HUDEP-2 (cell line): Measurements from ENCODE around the gene SDK2.

Source experiments
- DNase-seq, 76 experiments: peaks; one replicate each; lab custom pipeline; 2025; ENCODE audit not compliant: unreplicated experiment in 76 of 76; lab: John Stamatoyannopoulos, UW

Gene SDK2

GRCh38 chr17:73644145-73645049, at the start of gene SDK2:
TSS of gene SDK2 (minus strand) at chr17:73644445. CDS start at chr17:73644088, 357 bp downstream.
- DNase-seq = no peak

DNA sequence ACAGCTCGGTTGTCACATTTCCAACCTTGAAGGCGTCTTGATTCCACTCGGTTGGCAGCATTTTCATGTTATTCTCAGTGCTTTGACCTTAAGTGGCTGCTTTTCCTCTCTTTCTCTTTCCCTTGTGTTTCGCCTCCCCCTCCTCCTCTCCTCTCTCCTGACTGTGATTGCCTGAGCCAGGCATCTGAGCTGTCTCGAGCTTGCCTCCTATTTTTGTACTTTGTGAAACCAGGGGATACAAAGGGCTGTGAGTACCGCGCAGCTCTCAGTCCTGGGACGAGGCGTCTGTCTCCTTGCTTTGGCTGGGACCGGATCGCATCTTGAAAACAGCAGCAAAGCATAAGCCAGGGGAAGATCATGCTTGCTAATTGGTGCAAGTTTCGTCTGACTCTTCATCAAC, 48.8 kb upstream of the SDK2 start:
- no peak for DNase-seq

- no peak for DNase-seq
Measured at GRCh38 chr17:73691321-73691766, 47.1 kb upstream of the SDK2 start.

DNA sequence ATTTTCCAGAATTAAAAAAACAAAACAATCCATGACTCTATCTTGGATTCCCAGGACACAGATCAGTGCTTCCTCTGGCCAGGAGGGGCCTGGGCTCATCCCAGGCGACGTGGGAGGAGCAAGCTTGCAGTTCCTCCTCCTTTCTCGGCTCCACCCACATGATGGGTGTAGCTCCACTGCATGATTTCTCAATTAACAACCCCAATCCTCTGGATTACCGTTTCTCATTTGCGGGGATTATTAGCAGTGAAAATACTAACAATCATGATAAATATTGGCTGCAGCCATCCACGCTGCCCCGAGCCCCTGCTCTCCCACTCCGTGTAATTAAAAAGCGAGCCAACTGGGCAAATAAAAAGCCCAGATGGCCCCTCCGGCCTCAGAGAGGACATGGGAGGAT, 46.4 kb upstream of the SDK2 start:
- DNase-seq = no peak

GRCh38 chr17:73689596-73690275, 45.5 kb upstream of the SDK2 start:
- no peak for DNase-seq

DNA sequence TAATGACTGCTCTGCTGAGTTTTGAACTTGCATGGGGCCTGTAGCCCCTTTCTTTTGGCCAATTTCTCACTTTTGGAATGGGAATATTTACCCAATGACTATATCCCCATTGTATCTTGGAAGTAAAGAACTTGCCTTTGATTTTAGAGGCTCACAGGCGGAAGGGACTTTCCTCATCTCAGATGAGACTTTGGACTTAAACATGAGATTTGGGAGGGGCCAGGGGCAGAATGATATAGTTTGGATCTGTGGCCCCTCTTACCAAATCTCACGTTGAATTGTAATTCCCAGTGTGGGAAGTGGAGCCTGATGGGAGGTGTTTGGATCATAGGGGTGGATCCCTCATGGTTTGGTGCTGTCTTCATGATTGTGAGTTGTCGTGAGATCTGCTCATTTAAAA, 42.7 kb upstream of the SDK2 start:
- DNase-seq = no peak

DNA sequence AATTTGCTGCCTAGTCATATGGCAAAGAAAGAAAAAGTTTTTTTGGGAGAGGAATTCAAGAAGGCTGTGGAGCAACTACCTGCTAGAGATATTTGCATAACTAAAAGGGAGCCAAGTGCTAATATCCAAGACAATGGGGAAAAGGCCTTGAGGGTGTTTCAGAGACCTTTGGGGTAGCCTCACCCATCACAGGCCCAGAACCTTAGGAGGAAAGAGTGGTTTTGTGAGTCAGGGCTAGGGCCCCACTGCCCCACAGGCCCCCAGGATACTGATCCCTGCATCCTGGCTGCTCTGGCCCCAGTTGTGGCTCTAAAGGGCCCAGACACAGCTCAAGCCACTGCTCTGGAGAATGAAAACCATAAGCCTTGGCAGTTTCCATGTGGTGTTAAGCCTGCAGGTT, 41.9 kb upstream of the SDK2 start:
- DNase-seq = no peak

GRCh38 chr17:73684183-73684582, 39.9 kb upstream of the SDK2 start:
- no peak for DNase-seq

DNA sequence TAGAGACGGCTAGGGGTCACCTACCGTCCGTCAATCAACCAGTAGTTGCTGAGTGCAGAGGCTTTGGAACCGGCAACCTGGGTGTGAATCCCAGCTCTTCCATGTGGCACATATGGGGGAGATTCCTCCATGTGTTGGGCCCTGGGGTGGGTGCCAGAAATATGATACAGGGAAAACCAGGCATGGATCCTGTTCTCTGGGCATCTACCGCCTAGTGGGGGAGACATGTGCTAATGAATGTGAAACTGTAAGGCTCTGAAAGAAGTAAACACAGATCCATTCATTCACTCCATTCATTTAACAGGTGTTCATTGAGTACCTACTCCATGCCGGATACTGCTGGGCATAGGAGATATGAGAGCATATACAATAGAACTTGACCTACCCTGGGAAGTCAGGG, 39.5 kb upstream of the SDK2 start:
- DNase-seq = no peak

- DNase-seq = no peak
Measured at GRCh38 chr17:73681946-73682345, 37.7 kb upstream of the SDK2 start.

- no peak for DNase-seq
Measured at GRCh38 chr17:73679476-73679875, 35.2 kb upstream of the SDK2 start.

- DNase-seq = no peak
Measured at GRCh38 chr17:73678999-73679398, 34.8 kb upstream of the SDK2 start.

- DNase-seq = no peak
Measured at GRCh38 chr17:73669771-73670170, 25.5 kb upstream of the SDK2 start.

DNA sequence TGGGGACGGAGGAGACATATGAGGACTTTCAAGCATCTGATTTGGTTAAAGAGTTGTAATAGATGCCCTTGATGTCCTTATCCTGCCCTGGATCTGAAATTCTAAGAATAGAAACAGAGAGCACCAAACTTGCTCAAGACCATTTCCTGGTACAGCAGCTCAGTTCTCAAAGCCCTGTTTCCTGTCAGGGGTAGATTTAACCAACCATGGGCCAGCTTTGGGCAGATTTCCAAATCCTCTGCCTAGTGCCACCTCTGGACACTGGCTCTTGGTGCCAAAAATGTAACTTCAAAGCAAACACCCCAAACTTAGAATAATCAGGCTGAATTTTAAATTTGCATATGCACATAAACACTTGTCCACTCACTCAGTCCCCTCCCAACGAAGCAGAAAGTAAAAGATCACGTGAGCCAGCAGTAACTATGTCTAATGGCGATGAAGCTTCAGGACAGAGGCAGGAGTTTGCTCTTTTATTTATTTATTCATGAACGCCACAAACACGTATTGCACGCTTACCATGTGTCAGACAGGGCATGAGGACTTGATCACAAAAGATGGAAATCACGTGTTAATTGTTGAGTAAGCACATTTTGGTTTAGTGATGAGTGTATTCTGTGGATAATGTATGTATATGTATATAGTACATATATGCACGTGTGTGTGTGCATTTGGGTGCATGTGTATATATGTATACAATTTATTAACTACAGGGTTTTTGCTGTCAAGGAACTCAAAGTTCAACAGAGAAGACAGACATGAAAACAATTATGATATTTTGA, 23.1 kb upstream of the SDK2 start:
- DNase-seq = no peak

DNA sequence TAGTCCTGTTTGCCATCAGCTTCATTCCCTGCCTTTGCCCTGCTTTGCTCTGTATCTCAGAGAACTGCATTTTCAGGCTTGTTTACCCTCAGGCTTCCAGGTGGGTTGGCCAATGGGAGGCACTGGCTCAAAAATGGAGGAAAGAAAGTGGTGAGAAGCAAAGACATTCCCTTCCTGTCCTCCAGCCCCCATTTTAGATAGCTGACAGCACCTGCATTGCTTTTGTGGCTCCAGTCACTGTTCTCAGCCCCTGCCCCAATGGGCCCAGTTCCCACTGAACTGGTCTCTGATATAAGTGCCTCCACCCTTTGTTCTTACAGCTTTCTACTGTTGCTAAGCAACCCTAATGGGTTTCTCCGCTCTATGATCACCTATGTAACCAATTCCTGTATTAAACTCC, 19.4 kb upstream of the SDK2 start:
- DNase-seq = no peak

DNA sequence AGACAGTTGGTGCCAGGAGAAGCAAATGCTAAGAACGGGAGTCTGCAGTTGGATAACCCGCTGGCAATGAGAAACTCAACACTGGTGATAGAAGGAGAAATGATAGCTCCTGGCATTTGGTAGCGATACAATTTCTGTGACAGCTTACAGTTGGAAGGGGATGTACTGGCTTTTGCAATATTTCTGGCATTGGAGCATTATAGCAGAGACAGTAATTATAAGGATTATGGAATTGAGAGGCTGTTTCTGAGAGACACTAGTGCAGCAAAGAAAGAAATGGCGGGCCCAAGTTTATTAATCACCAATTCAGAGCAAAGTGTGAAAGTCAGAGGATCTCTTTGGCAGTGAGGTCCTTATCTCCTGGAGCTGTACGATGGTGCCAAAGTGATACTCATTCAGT, 16.1 kb upstream of the SDK2 start:
- no peak for DNase-seq

GRCh38 chr17:73658821-73659515, 14.7 kb upstream of the SDK2 start:
- DNase-seq = no peak

GRCh38 chr17:73657473-73658116, 13.3 kb upstream of the SDK2 start:
- peak in 5 of 76 experiments; percentile 2 to 18 (median 9) for DNase-seq

DNA sequence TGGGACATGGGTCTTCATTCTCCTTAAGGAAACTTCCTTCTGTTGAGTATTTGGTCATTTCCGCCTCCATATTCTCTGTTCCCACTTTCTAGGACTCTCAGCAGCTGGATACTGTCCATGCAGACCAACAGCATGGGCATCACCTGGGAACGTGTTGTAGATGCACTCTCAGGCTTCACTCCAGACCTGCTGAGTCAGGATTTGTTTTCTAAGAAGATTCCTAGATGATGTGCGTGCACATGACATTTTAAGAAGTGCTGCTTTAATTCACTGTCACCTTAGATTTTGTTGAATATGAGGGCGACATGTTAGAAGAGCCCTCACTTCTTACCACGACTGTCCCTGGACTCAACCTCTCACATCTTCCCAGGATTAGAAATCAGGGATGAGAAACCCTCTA, 10.0 kb upstream of the SDK2 start:
- DNase-seq = no peak

DNA sequence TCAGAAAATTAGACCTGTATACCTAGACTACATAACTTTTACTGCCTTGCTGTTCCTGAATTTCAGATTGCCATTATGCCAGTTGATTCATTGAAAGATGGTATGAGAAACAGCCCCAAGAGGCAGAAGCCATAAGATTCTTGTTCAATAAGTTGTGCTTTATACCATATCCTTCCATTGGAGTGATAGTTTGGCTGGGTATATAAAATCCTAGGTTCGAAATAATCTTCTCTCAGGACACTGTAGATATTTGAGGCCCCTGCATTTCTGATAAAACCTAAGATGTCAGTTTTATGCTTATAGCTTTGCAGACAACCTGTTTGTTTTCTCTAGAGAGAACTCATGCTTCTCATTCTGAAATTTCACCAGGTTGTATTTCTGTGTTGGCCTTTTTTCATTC, 9.6 kb upstream of the SDK2 start:
- DNase-seq = no peak
